Measurements from ENCODE around the gene LYVE1.

- TF ChIP-seq POLR2A (IDR thresholded peaks at IDR 0.05) (no peak), CTCF (IDR thresholded peaks at IDR 0.05) (no peak), EP300 (IDR thresholded peaks at IDR 0.05) (no peak)
Measured at GRCh38 chr11:10600570-10601248, 32.2 kb upstream of the LYVE1 start.
